IMR-90 (cell line): Measurements from ENCODE around the gene ATG5. TPM values are rescaled to one million over a fixed set of nuclear protein-coding genes. Genes with fewer than 3 reads are reported as not detected.

ENCODE experiments used
- ATAC-seq: fragments of 200-7000 bp; cut with Tn5 transposase; 2 replicates; pipeline ENCODE4 v1.9.1; 2020; ENCODE audit warnings: low read depth, mild to moderate bottlenecking, moderate library complexity
- BruUV-seq: library from RNA; stranded (reverse); fragments of 400-500 nt; replicated peaks from 2 replicates; lab custom pipeline; 2021; lab: Mats Ljungman, UMichigan
- CTCF ChIA-PET: fragments of 300-600 bp; formaldehyde crosslinking; extraction: SDS; loops from one replicate; lab custom pipeline; 2021; ENCODE audit warnings: antibody characterized with exemption; lab: Yijun Ruan, JAX
- POLR2A ChIA-PET: fragments of 300-600 bp; sonication (Branson Sonifier 250); formaldehyde crosslinking; loops from one replicate; lab custom pipeline; 2022; ENCODE audit warnings: antibody characterized with exemption; ENCODE audit not compliant: unreplicated experiment; lab: Charles Lee
- DNase-seq: peaks from one replicate; pipeline ENCODE4 v3.0.0; 2013
- H2AFZ ChIP-seq: replicated peaks from 2 replicates; pipeline ENCODE3; 2013; ENCODE audit warnings: low read length, mild to moderate bottlenecking; ENCODE audit not compliant: poor library complexity
- H2AK5ac ChIP-seq: 2 replicates; pipeline ENCODE4 v1.6.1; 2013; ENCODE audit warnings: low read depth, low read length, inconsistent platforms
- H2AK9ac ChIP-seq: replicated peaks from 2 replicates; pipeline ENCODE3; 2013; ENCODE audit warnings: mild to moderate bottlenecking, low read depth, low read length, moderate library complexity; ENCODE audit not compliant: poor library complexity
- H2BK120ac ChIP-seq: 2 replicates; pipeline ENCODE4 v1.6.1; 2013; ENCODE audit warnings: low read depth, low read length, inconsistent platforms
- H2BK15ac ChIP-seq: 3 replicates; pipeline ENCODE4 v1.6.1; 2013; ENCODE audit warnings: low read depth, low read length, inconsistent platforms
- H2BK20ac ChIP-seq: 2 replicates; pipeline ENCODE4 v1.6.1; 2013; ENCODE audit warnings: low read depth, mild to moderate bottlenecking, inconsistent platforms, low read length, moderate library complexity
- H2BK5ac ChIP-seq: 2 replicates; pipeline ENCODE4 v1.6.1; 2013; ENCODE audit warnings: mild to moderate bottlenecking, low read depth, low read length, inconsistent platforms; ENCODE audit not compliant: poor library complexity, severe bottlenecking
- H3K14ac ChIP-seq: replicated peaks from 2 replicates; pipeline ENCODE4 v1.6.1; 2013; ENCODE audit warnings: low read depth, low read length, inconsistent platforms
- H3K18ac ChIP-seq: 2 replicates; pipeline ENCODE4 v1.6.1; 2013; ENCODE audit warnings: low read depth, low read length, control low read depth
- H3K23ac ChIP-seq: 2 replicates; pipeline ENCODE4 v1.6.1; 2013; ENCODE audit warnings: low read depth, low read length, inconsistent platforms
- H3K27ac ChIP-seq: 2 replicates; pipeline ENCODE4 v1.5.1; 2013; ENCODE audit warnings: mild to moderate bottlenecking, control low read depth, low read length; ENCODE audit not compliant: insufficient read depth
- H3K27me3 ChIP-seq: 2 replicates; pipeline ENCODE4 v1.6.1; 2013; ENCODE audit warnings: low read length; ENCODE audit not compliant: control insufficient read depth, insufficient read depth
- H3K36me3 ChIP-seq: 2 replicates; pipeline ENCODE4 v1.6.1; 2013; ENCODE audit warnings: low read length, mixed read lengths; ENCODE audit not compliant: control insufficient read depth, insufficient read depth
- H3K4ac ChIP-seq: 2 replicates; pipeline ENCODE4 v1.6.1; 2013; ENCODE audit warnings: low read depth, low read length, inconsistent platforms
- H3K4me1 ChIP-seq: 2 replicates; pipeline ENCODE4 v1.6.1; 2013; ENCODE audit warnings: low read length, mixed read lengths; ENCODE audit not compliant: control insufficient read depth, insufficient read depth
- H3K4me2 ChIP-seq: 2 replicates; pipeline ENCODE4 v1.6.1; 2013; ENCODE audit warnings: low read depth, mild to moderate bottlenecking, control low read depth, low read length, moderate library complexity
- H3K4me3 ChIP-seq: 2 replicates; pipeline ENCODE4 v1.5.1; 2013; ENCODE audit warnings: low read depth, mild to moderate bottlenecking, control low read depth, low read length, moderate library complexity; ENCODE audit not compliant: insufficient read depth
- H3K56ac ChIP-seq: 2 replicates; pipeline ENCODE4 v1.6.1; 2013; ENCODE audit warnings: low read length, inconsistent platforms; ENCODE audit not compliant: insufficient read depth; ENCODE audit errors: extremely low read depth
- H3K79me1 ChIP-seq, 2 experiments: 2 replicates each; pipeline ENCODE4 v1.6.1; 2013; ENCODE audit warnings: low read length in 2 of 2, inconsistent platforms in 1 of 2, low read depth in 1 of 2
- H3K9ac ChIP-seq: 2 replicates; pipeline ENCODE4 v1.6.1; 2013; ENCODE audit warnings: low read depth, low read length, control low read depth
- H3K9me1 ChIP-seq: 2 replicates; pipeline ENCODE4 v1.6.1; 2013; ENCODE audit warnings: low read length, inconsistent platforms; ENCODE audit not compliant: insufficient read depth
- H3K9me3 ChIP-seq: 2 replicates; pipeline ENCODE4 v1.6.1; 2013; ENCODE audit warnings: low read length; ENCODE audit not compliant: control insufficient read depth, insufficient read depth
- H4K20me1 ChIP-seq: 2 replicates; pipeline ENCODE4 v1.6.1; 2013; ENCODE audit warnings: low read length, inconsistent platforms; ENCODE audit not compliant: insufficient read depth
- H4K5ac ChIP-seq: 2 replicates; pipeline ENCODE4 v1.6.1; 2013; ENCODE audit warnings: mild to moderate bottlenecking, low read depth, low read length, control low read depth
- H4K8ac ChIP-seq, 2 experiments: 2 replicates each; pipeline ENCODE4 v1.6.1; 2013; ENCODE audit warnings: low read depth in 2 of 2, low read length in 2 of 2, control low read depth in 1 of 2, inconsistent platforms in 1 of 2
- H4K91ac ChIP-seq: 2 replicates; pipeline ENCODE4 v1.6.1; 2013; ENCODE audit warnings: low read depth, low read length, inconsistent platforms; ENCODE audit not compliant: insufficient read depth
- CEBPB ChIP-seq: IDR thresholded peaks from 2 replicates; pipeline ENCODE4 v1.6.1; 2012; ENCODE audit warnings: low read depth, low read length, improper control_type of control experiment
- POLR2A ChIP-seq: IDR thresholded peaks from 2 replicates; pipeline ENCODE4 v1.6.1; 2012; ENCODE audit warnings: mild to moderate bottlenecking, low read depth, low read length
- RAD21 ChIP-seq: IDR thresholded peaks from 2 replicates; pipeline ENCODE4 v1.6.1; 2012; ENCODE audit warnings: low read length, improper control_type of control experiment
- WGBS, 2 experiments: methylation state at CpG; one replicate each; pipeline versions ENCODE4 v1.1.5 to v1.1.7; 2013; ENCODE audit warnings: missing lambda C conversion rate in 2 of 2; ENCODE audit not compliant: insufficient read length in 1 of 2; ENCODE audit errors: extremely low coverage in 2 of 2; 5-methylcytosine and 5-hydroxymethylcytosine counted together
- dilution Hi-C: fragments of 300-500 bp; cut with HindIII; formaldehyde crosslinking; loops from one replicate; pipeline ENCODE4 v1.14.3; 2018; ENCODE audit warnings: low sequenced_read_pairs; ENCODE audit not compliant: unreplicated experiment
- in situ Hi-C: fragments of 300-500 bp; cut with MboI; formaldehyde crosslinking; loops from 3 replicates; pipeline ENCODE4 v1.14.3; 2019; ENCODE audit warnings: low sequenced_read_pairs, inconsistent platforms, mixed read lengths
- intact Hi-C: fragments of 100-400 bp; cut with micrococcal nuclease; formaldehyde crosslinking; loops from 2 replicates; pipeline ENCODE4 v1.10.0; 2022
- polyA plus RNA-seq, 3 experiments: library from polyadenylated mRNA; depleted of rRNA; stranded (reverse); fragments of >200 nt; gene quantifications; 2 replicates each; pipeline ENCODE4 v1.2.3, GENCODE V29; 2012; ENCODE audit warnings: low replicate concordance in 1 of 3
- total RNA-seq: library from RNA; depleted of rRNA; stranded (reverse); fragments of >200 nt; gene quantifications from 2 replicates; pipeline ENCODE4 v1.2.3, GENCODE V29; 2012

ATG5 gene
- total and polyA plus RNA-seq, 2 of the 4 experiments (the other 2 are of a cell fraction): 13.5 to 28.0 TPM

DNA sequence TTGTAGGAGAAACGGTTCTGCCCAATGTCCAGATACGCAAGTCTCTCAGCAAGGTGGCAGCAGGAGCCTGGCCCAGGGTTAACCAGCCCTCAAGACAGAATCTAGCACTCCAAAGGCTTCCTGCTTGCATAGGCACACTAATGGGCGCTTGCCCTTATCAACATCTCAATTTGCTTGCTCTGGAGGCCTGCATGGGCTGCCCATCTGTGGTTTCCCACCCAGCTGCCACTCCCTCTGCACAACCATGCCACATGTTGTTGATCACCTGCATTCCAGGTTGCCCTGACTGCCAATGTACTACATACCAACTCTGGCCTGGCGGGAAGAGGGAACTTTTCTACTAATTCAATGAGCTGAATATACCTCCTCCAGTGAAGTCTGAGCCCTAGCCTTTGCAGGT is 74.6 kb downstream of the ATG5 start:
- ChIA-PET CTCF (no interaction called here), POLR2A (no interaction called here)
- intact Hi-C loops (no loop called here), in situ Hi-C loops (no loop called here), dilution Hi-C loops (no loop called here)
- WGBS, 2 experiments: 90% methylated on average over 2 of the region's 4 CpGs; no CpG with 5 or more reads in 1 of the 2 experiments
- DNase-seq (no peak), ATAC-seq (no peak)
- H3K79me1 ChIP-seq: peaks cover 7 to 30% of the 10 kb centered on the region in 2 experiments; a peak in 3 of 4 replicates
- no peak overlapping the region for H3K4me3 ChIP-seq
- no peak overlapping the region for H3K27ac ChIP-seq
- H3K4ac ChIP-seq: no peak overlapping the region
- no TSS peak for BruUV-seq
- H3K9me1 ChIP-seq: peaks cover 3% of the 10 kb centered on the region; the same call in 1 of the 2 replicates
- no peak overlapping the region for H4K5ac ChIP-seq
- no peak overlapping the region for H4K8ac ChIP-seq
- H2BK120ac ChIP-seq: no peak overlapping the region
- H2AFZ ChIP-seq: no peak overlapping the region
- no peak overlapping the region for H2AK5ac ChIP-seq
- no peak overlapping the region for H2AK9ac ChIP-seq
- H3K14ac ChIP-seq: no peak overlapping the region
- no peak overlapping the region for H2BK15ac ChIP-seq
- H3K9ac ChIP-seq: no peak overlapping the region
- H3K4me1 ChIP-seq: peaks cover 14% of the 10 kb centered on the region
- H4K20me1 ChIP-seq: peaks cover 11% of the 10 kb centered on the region; the same call in 1 of the 2 replicates
- H2BK5ac ChIP-seq: no peak overlapping the region
- H3K23ac ChIP-seq: no peak overlapping the region
- H3K9me3 ChIP-seq: no peaks in the 10 kb centered on the region
- H3K27me3 ChIP-seq: no peaks in the 10 kb centered on the region
- TF ChIP-seq CEBPB (no peak), POLR2A (no peak), RAD21 (no peak)
- H3K56ac ChIP-seq: no peak overlapping the region
- H4K91ac ChIP-seq: no peak overlapping the region
- H3K4me2 ChIP-seq: no peak overlapping the region
- H3K18ac ChIP-seq: no peak overlapping the region
- H2BK20ac ChIP-seq: no peak overlapping the region
- 0 out of 2 replicates have a peak, but pooled peaks cover 3% of the 10 kb centered on the region for H3K36me3 ChIP-seq
